HCT116 (cell line): Measurements from ENCODE around the gene LPAR2. TPM values are rescaled to one million over a fixed set of nuclear protein-coding genes. Genes with fewer than 3 reads are reported as not detected.

Experiments used
- ATAC-seq: fragments of 200-7000 bp; cut with Tn5 transposase; 2 replicates; pipeline ENCODE4 v1.9.1; 2020; ENCODE audit warnings: mild to moderate bottlenecking, moderate library complexity
- BruUV-seq: library from RNA; stranded (reverse); fragments of 400-500 nt; replicated peaks from 2 replicates; lab custom pipeline; 2021; lab: Mats Ljungman, UMichigan
- CTCF ChIA-PET: fragments of 300-600 bp; sonication (Branson Sonifier 250); formaldehyde crosslinking; loops from one replicate; lab custom pipeline; 2021; ENCODE audit warnings: antibody characterized with exemption; lab: Charles Lee
- POLR2A ChIA-PET: fragments of 300-600, 350-600 bp; sonication (Branson Sonifier 250); formaldehyde crosslinking; loops from one replicate; lab custom pipeline; 2021; ENCODE audit warnings: antibody characterized with exemption; lab: Charles Lee
- RAD21 ChIA-PET, 2 experiments: fragments of 300-600 bp; sonication (Branson Sonifier 250); formaldehyde crosslinking; loops; one replicate each; lab custom pipeline; 2023; ENCODE audit warnings: low total read pairs in 2 of 2; ENCODE audit not compliant: uncharacterized antibody in 2 of 2, unreplicated experiment in 2 of 2, low non-redundant PET in 1 of 2; lab: Charles Lee
- DNase-seq: peaks from one replicate; pipeline ENCODE4 v3.0.0-alpha.2; 2010; ENCODE audit warnings: low read depth, low spot score
- H2AFZ ChIP-seq: fragments of 200-600 bp; shearing (Covaris generic), sonication (generic); 2 replicates; pipeline ENCODE4 v1.6.1; 2017; ENCODE audit warnings: low read depth, mixed run types, mixed read lengths, antibody characterized with exemption, low read length; ENCODE audit not compliant: poor library complexity, severe bottlenecking
- H3K27ac ChIP-seq: 2 replicates; pipeline ENCODE4 v1.5.1; 2012; ENCODE audit warnings: low read depth, low read length
- H3K27me3 ChIP-seq: fragments of 200-600 bp; sonication (generic); 2 replicates; pipeline ENCODE4 v1.6.1; 2016; ENCODE audit warnings: mixed run types, low read length, mixed read lengths; ENCODE audit not compliant: insufficient read depth
- H3K36me3 ChIP-seq, 2 experiments: fragments of 200-500 bp in 1 of 2; fragments of 200-600 bp in 1 of 2; sonication (Bioruptor generic) in 1 of 2; sonication (generic) in 1 of 2; 2 replicates each; pipeline versions ENCODE4 v1.5.1 to v1.6.1; 2014 to 2016; ENCODE audit warnings: low read length in 2 of 2, inconsistent platforms in 1 of 2, mixed read lengths in 1 of 2, mixed run types in 1 of 2; ENCODE audit not compliant: insufficient read depth in 2 of 2, control insufficient read depth in 1 of 2
- H3K4me1 ChIP-seq, 2 experiments: fragments of 200-600 bp in 1 of 2; sonication (generic) in 1 of 2; 2 replicates each; pipeline versions ENCODE4 v1.5.1 to v1.6.1; 2012 to 2017; ENCODE audit warnings: low read length in 2 of 2, inconsistent platforms in 1 of 2, mild to moderate bottlenecking in 1 of 2, mixed read lengths in 1 of 2, mixed run types in 1 of 2, moderate library complexity in 1 of 2; ENCODE audit not compliant: insufficient read depth in 2 of 2, control insufficient read depth in 1 of 2
- H3K4me2 ChIP-seq: fragments of 200-600 bp; sonication (generic); 2 replicates; pipeline ENCODE4 v1.6.1; 2017; ENCODE audit warnings: mixed run types, low read length, mixed read lengths
- H3K4me3 ChIP-seq, 2 experiments: fragments of 200-600 bp in 1 of 2; sonication (generic) in 1 of 2; replicated peaks in 1 of 2; 2 replicates each; pipeline ENCODE4 v1.5.1; 2011 to 2016; ENCODE audit warnings: low read length in 2 of 2, control low read depth in 1 of 2, low read depth in 1 of 2, mild to moderate bottlenecking in 1 of 2, mixed read lengths in 1 of 2, mixed run types in 1 of 2
- H3K79me2 ChIP-seq: fragments of 200-600 bp; sonication (generic); 2 replicates; pipeline ENCODE4 v1.6.1; 2017; ENCODE audit warnings: mild to moderate bottlenecking, mixed run types, low read length, moderate library complexity, mixed read lengths; ENCODE audit not compliant: insufficient read depth
- H3K9ac ChIP-seq: fragments of 200-600 bp; sonication (generic); 2 replicates; pipeline ENCODE4 v1.6.1; 2016; ENCODE audit warnings: low read length, mixed read lengths
- H3K9me2 ChIP-seq: fragments of 200-600 bp; sonication (generic), shearing (Covaris generic); 2 replicates; pipeline ENCODE4 v1.6.1; 2017; ENCODE audit warnings: mixed run types, mild to moderate bottlenecking, moderate library complexity; ENCODE audit not compliant: insufficient read depth
- H3K9me3 ChIP-seq, 2 experiments: fragments of 200-500 bp in 1 of 2; fragments of 200-600 bp in 1 of 2; sonication (Bioruptor generic) in 1 of 2; sonication (generic) in 1 of 2; 2 replicates each; pipeline ENCODE4 v1.6.1; 2014 to 2017; ENCODE audit warnings: low read length in 2 of 2, mixed read lengths in 2 of 2, inconsistent platforms in 1 of 2, low read depth in 1 of 2, mild to moderate bottlenecking in 1 of 2, mixed run types in 1 of 2, moderate library complexity in 1 of 2; ENCODE audit not compliant: control insufficient read depth in 1 of 2, insufficient read depth in 1 of 2
- H4K20me1 ChIP-seq: fragments of 200-600 bp; sonication (generic), shearing (Covaris generic); 2 replicates; pipeline ENCODE4 v1.6.1; 2017; ENCODE audit warnings: mixed run types, mild to moderate bottlenecking, moderate library complexity; ENCODE audit not compliant: insufficient read depth
- CEBPB ChIP-seq: IDR thresholded peaks from 2 replicates; pipeline ENCODE4 v1.6.1; 2012; ENCODE audit warnings: low read depth
- EGR1 ChIP-seq: IDR thresholded peaks from 2 replicates; pipeline ENCODE4 v1.6.1; 2012; ENCODE audit warnings: low read depth
- EZH2phosphoT487 ChIP-seq: fragments of 200-600 bp; IDR thresholded peaks from 2 replicates; pipeline ENCODE4 v1.6.1; 2018; ENCODE audit warnings: antibody characterized with exemption, borderline replicate concordance
- FOSL1 ChIP-seq: IDR thresholded peaks from 2 replicates; pipeline ENCODE4 v1.6.1; 2012; ENCODE audit warnings: low read depth
- JUND ChIP-seq: IDR thresholded peaks from 2 replicates; pipeline ENCODE4 v1.6.1; 2012
- SIN3A ChIP-seq: IDR thresholded peaks from 2 replicates; pipeline ENCODE4 v1.6.1; 2012; ENCODE audit warnings: low read depth
- SP1 ChIP-seq: IDR thresholded peaks from 2 replicates; pipeline ENCODE4 v1.6.1; 2012; ENCODE audit warnings: low read depth
- SRF ChIP-seq: IDR thresholded peaks from 2 replicates; pipeline ENCODE4 v1.6.1; 2012; ENCODE audit warnings: low read depth
- TCF7L2 ChIP-seq: IDR thresholded peaks from 2 replicates; pipeline ENCODE4 v1.7.0; 2011; ENCODE audit warnings: borderline replicate concordance, inconsistent platforms; ENCODE audit not compliant: insufficient read depth, insufficient read length; ENCODE audit errors: extremely low read depth
- YY1 ChIP-seq: IDR thresholded peaks from 2 replicates; pipeline ENCODE4 v1.6.1; 2011; ENCODE audit warnings: low read length, low read depth, moderate library complexity, mild to moderate bottlenecking; ENCODE audit not compliant: insufficient replicate concordance; ENCODE audit errors: extremely low read depth
- ZFX ChIP-seq: fragments of 450-650 bp; IDR thresholded peaks from 2 replicates; pipeline ENCODE4 v1.6.1; 2017
- ZNF274 ChIP-seq: fragments of 200-500 bp; sonication (Bioruptor generic); IDR thresholded peaks from 2 replicates; pipeline ENCODE4 v1.6.1; 2014; ENCODE audit warnings: mild to moderate bottlenecking, low read depth, low read length, inconsistent platforms
- intact Hi-C: fragments of 100-400 bp; cut with micrococcal nuclease; formaldehyde crosslinking; loops from 2 replicates; pipeline ENCODE4 v1.10.0; 2022
- total RNA-seq: library from RNA; stranded (reverse); gene quantifications from one replicate; pipeline ENCODE4 v1.2.1, GENCODE V29; 2021; ENCODE audit not compliant: unreplicated experiment
- TF ChIP-seq, protein P1 (sequence below): IDR thresholded peaks from 2 replicates; pipeline ENCODE4 v1.6.1; 2011; ENCODE audit warnings: mild to moderate bottlenecking, low read length, moderate library complexity; ENCODE audit not compliant: insufficient replicate concordance; ENCODE audit errors: extremely low read depth
- TF ChIP-seq, protein P2 (sequence below), 3 experiments: fragments of 200-600 bp in 1 of 3; sonication (generic) in 1 of 3; IDR thresholded peaks in 2 of 3; conservative IDR thresholded peaks in 1 of 3; 2 replicates each; pipeline ENCODE4 v1.5.1; 2012 to 2017; ENCODE audit warnings: low read depth in 2 of 3, low read length in 2 of 3, antibody characterized with exemption in 1 of 3, borderline replicate concordance in 1 of 3, control low read depth in 1 of 3, mild to moderate bottlenecking in 1 of 3, mixed read lengths in 1 of 3, mixed run types in 1 of 3, moderate library complexity in 1 of 3; ENCODE audit not compliant: insufficient read depth in 1 of 3
- TF ChIP-seq, protein P3 (sequence below): IDR thresholded peaks from 2 replicates; pipeline ENCODE4 v1.6.1; 2012; ENCODE audit warnings: low read depth

The LPAR2 gene
- total RNA-seq, 1 experiment from 2014 or later = 28.2 TPM

DNA sequence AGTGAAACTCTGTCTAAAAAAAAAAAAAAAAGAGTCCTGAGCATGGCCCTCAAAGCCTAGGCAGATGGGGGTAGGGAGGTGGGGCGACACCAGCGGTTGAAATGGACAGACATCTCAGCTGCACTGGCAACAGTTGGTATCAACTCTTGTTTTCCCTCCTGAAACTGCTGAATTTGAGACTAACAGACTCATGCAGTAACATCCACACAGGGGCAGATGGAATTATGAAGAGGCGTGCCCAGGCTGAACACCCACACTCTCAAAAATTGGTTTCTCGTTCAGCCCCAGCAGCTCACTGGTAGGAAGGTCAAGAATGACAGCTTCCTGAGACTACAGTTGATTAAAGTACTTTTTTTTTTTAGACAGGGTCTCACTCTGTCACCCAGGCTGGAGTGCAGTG, 33.6 kb downstream of the LPAR2 start:
- no peak overlapping the region for H3K27ac ChIP-seq
- H3K4me3 ChIP-seq = no peak overlapping the region
- no peak overlapping the region for H3K9ac ChIP-seq
- ChIA-PET RAD21 (no interaction called here), POLR2A (no interaction called here), CTCF (no interaction called here)
- no peak for TF ChIP-seq CEBPB
- TF ChIP-seq, protein P1, sequence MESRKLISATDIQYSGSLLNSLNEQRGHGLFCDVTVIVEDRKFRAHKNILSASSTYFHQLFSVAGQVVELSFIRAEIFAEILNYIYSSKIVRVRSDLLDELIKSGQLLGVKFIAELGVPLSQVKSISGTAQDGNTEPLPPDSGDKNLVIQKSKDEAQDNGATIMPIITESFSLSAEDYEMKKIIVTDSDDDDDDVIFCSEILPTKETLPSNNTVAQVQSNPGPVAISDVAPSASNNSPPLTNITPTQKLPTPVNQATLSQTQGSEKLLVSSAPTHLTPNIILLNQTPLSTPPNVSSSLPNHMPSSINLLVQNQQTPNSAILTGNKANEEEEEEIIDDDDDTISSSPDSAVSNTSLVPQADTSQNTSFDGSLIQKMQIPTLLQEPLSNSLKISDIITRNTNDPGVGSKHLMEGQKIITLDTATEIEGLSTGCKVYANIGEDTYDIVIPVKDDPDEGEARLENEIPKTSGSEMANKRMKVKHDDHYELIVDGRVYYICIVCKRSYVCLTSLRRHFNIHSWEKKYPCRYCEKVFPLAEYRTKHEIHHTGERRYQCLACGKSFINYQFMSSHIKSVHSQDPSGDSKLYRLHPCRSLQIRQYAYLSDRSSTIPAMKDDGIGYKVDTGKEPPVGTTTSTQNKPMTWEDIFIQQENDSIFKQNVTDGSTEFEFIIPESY = no peak
- TF ChIP-seq SP1 = no peak
- TF ChIP-seq FOSL1 = no peak
- TF ChIP-seq, protein P2, sequence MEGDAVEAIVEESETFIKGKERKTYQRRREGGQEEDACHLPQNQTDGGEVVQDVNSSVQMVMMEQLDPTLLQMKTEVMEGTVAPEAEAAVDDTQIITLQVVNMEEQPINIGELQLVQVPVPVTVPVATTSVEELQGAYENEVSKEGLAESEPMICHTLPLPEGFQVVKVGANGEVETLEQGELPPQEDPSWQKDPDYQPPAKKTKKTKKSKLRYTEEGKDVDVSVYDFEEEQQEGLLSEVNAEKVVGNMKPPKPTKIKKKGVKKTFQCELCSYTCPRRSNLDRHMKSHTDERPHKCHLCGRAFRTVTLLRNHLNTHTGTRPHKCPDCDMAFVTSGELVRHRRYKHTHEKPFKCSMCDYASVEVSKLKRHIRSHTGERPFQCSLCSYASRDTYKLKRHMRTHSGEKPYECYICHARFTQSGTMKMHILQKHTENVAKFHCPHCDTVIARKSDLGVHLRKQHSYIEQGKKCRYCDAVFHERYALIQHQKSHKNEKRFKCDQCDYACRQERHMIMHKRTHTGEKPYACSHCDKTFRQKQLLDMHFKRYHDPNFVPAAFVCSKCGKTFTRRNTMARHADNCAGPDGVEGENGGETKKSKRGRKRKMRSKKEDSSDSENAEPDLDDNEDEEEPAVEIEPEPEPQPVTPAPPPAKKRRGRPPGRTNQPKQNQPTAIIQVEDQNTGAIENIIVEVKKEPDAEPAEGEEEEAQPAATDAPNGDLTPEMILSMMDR (IDR thresholded peaks at IDR 0.05 in 2 of 3, conservative IDR thresholded peaks at IDR 0.05 in 1 of 3; ENCODE audit: borderline replicate concordance in 1 of 3, insufficient read depth in 1 of 3, low read depth in 2 of 3, low read length in 2 of 3) = no peak
- TF ChIP-seq EGR1 = no peak
- no peak for TF ChIP-seq SIN3A
- no peak for TF ChIP-seq YY1
- TF ChIP-seq EZH2phosphoT487 = no peak
- TF ChIP-seq SRF = no peak
- TF ChIP-seq, protein P3, sequence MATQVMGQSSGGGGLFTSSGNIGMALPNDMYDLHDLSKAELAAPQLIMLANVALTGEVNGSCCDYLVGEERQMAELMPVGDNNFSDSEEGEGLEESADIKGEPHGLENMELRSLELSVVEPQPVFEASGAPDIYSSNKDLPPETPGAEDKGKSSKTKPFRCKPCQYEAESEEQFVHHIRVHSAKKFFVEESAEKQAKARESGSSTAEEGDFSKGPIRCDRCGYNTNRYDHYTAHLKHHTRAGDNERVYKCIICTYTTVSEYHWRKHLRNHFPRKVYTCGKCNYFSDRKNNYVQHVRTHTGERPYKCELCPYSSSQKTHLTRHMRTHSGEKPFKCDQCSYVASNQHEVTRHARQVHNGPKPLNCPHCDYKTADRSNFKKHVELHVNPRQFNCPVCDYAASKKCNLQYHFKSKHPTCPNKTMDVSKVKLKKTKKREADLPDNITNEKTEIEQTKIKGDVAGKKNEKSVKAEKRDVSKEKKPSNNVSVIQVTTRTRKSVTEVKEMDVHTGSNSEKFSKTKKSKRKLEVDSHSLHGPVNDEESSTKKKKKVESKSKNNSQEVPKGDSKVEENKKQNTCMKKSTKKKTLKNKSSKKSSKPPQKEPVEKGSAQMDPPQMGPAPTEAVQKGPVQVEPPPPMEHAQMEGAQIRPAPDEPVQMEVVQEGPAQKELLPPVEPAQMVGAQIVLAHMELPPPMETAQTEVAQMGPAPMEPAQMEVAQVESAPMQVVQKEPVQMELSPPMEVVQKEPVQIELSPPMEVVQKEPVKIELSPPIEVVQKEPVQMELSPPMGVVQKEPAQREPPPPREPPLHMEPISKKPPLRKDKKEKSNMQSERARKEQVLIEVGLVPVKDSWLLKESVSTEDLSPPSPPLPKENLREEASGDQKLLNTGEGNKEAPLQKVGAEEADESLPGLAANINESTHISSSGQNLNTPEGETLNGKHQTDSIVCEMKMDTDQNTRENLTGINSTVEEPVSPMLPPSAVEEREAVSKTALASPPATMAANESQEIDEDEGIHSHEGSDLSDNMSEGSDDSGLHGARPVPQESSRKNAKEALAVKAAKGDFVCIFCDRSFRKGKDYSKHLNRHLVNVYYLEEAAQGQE = no peak
- TF ChIP-seq TCF7L2 = no peak
- no peak for TF ChIP-seq ZNF274
- TF ChIP-seq ZFX = no peak
- TF ChIP-seq JUND = no peak
- ATAC-seq (no peak), DNase-seq (no peak)
- no peaks in the 10 kb centered on the region for H3K79me2 ChIP-seq
- BruUV-seq = no TSS peak
- H2AFZ ChIP-seq = no peak overlapping the region
- no peaks in the 10 kb centered on the region for H3K9me3 ChIP-seq
- H3K9me2 ChIP-seq = no peaks in the 10 kb centered on the region
- no peak overlapping the region for H3K4me2 ChIP-seq
- H3K4me1 ChIP-seq = peaks cover 9 to 16% of the 10 kb centered on the region in 2 experiments
- intact Hi-C loops = no loop called here
- peaks cover 0 to 10% of the 10 kb centered on the region in 2 experiments; a peak in 1 of 4 replicates for H3K36me3 ChIP-seq
- H3K27me3 ChIP-seq = no peaks in the 10 kb centered on the region
- H4K20me1 ChIP-seq = no peaks in the 10 kb centered on the region
